HEK293 (cell line): ENCODE results near the gene GLRA1.

Experiments
- CTCF ChIA-PET: fragments of 350-600 bp; formaldehyde crosslinking; extraction: SDS; loops from one replicate; lab custom pipeline; 2021; ENCODE audit warnings: antibody characterized with exemption; lab: Yijun Ruan, JAX
- POLR2A ChIA-PET: fragments of 300-600 bp; formaldehyde crosslinking; extraction: SDS; loops from one replicate; lab custom pipeline; 2020; ENCODE audit warnings: antibody characterized with exemption, inconsistent platforms; lab: Yijun Ruan, JAX
- H3K27ac ChIP-seq: fragments of 200-500 bp; sonication (Bioruptor generic); 2 replicates; pipeline ENCODE4 v1.5.1; 2014; ENCODE audit warnings: low read depth, low read length, control low read depth, inconsistent platforms; ENCODE audit errors: extremely low read depth
- H3K36me3 ChIP-seq, 2 experiments: fragments of 200-500 bp in 1 of 2; sonication (Bioruptor generic) in 1 of 2; 1 replicate in 1 of 2; 2 replicates in 1 of 2; pipeline ENCODE4 v1.5.1; 2014 to 2017; ENCODE audit warnings: inconsistent platforms in 2 of 2, low read length in 2 of 2; ENCODE audit not compliant: control insufficient read depth in 2 of 2, insufficient read depth in 1 of 2
- H3K4me1 ChIP-seq: fragments of 200-500 bp; sonication (Bioruptor generic); 2 replicates; pipeline ENCODE4 v1.5.1; 2014; ENCODE audit warnings: mild to moderate bottlenecking, low read length, inconsistent platforms; ENCODE audit not compliant: control insufficient read depth, insufficient read depth
- H3K4me3 ChIP-seq: 2 replicates; pipeline ENCODE4 v1.5.1; 2011; ENCODE audit warnings: low read depth, mild to moderate bottlenecking, control low read depth, low read length, moderate library complexity
- H3K9me3 ChIP-seq: fragments of 200-500 bp; sonication (Bioruptor generic); 2 replicates; pipeline ENCODE4 v1.5.1; 2014; ENCODE audit warnings: low read depth, low read length, inconsistent platforms; ENCODE audit not compliant: control insufficient read depth, insufficient read depth
- KLF16 ChIP-seq: fragments of 450-650 bp; formaldehyde crosslinking; IDR thresholded peaks from 2 replicates; pipeline ENCODE4 v1.5.1; 2017; ENCODE audit warnings: missing biosample characterization, missing genetic modification characterization
- KLF8 ChIP-seq: fragments of 450-650 bp; formaldehyde crosslinking; IDR thresholded peaks from 2 replicates; pipeline ENCODE4 v1.5.1; 2016; ENCODE audit warnings: missing biosample characterization, missing genetic modification characterization
- SCRT1 ChIP-seq: fragments of 450-650 bp; formaldehyde crosslinking; IDR thresholded peaks from 2 replicates; pipeline ENCODE4 v1.5.1; 2016; ENCODE audit warnings: missing biosample characterization, missing genetic modification characterization, borderline replicate concordance
- TRIM28 ChIP-seq: IDR thresholded peaks from 2 replicates; pipeline ENCODE4 v1.6.1; 2011; ENCODE audit warnings: low read length, control low read depth, borderline replicate concordance
- ZBTB48 ChIP-seq: fragments of 450-650 bp; formaldehyde crosslinking; IDR thresholded peaks from 2 replicates; pipeline ENCODE4 v1.5.1; 2016; ENCODE audit warnings: missing biosample characterization, missing genetic modification characterization
- ZEB2 ChIP-seq: fragments of 450-650 bp; formaldehyde crosslinking; IDR thresholded peaks from 2 replicates; pipeline ENCODE4 v1.5.1; 2016; ENCODE audit warnings: missing biosample characterization, missing genetic modification characterization
- ZFP3 ChIP-seq: fragments of 450-650 bp; formaldehyde crosslinking; IDR thresholded peaks from 2 replicates; pipeline ENCODE4 v1.5.1; 2016; ENCODE audit warnings: low read depth, missing biosample characterization, missing genetic modification characterization
- ZNF138 ChIP-seq: fragments of 450-650 bp; formaldehyde crosslinking; IDR thresholded peaks from 2 replicates; pipeline ENCODE4 v1.5.1; 2016; ENCODE audit warnings: missing biosample characterization, missing genetic modification characterization, borderline replicate concordance
- ZNF157 ChIP-seq: fragments of 450-650 bp; formaldehyde crosslinking; IDR thresholded peaks from 2 replicates; pipeline ENCODE4 v1.5.1; 2016; ENCODE audit warnings: missing biosample characterization, missing genetic modification characterization
- ZNF169 ChIP-seq: fragments of 450-650 bp; formaldehyde crosslinking; IDR thresholded peaks from 2 replicates; pipeline ENCODE4 v1.5.1; 2016; ENCODE audit warnings: missing biosample characterization, missing genetic modification characterization
- ZNF175 ChIP-seq: fragments of 450-650 bp; formaldehyde crosslinking; IDR thresholded peaks from 2 replicates; pipeline ENCODE4 v1.5.1; 2016; ENCODE audit warnings: missing biosample characterization, missing genetic modification characterization
- ZNF311 ChIP-seq: fragments of 450-650 bp; formaldehyde crosslinking; IDR thresholded peaks from 2 replicates; pipeline ENCODE4 v1.5.1; 2017; ENCODE audit warnings: missing biosample characterization, missing genetic modification characterization, borderline replicate concordance
- ZNF423 ChIP-seq: fragments of 450-650 bp; formaldehyde crosslinking; IDR thresholded peaks from 2 replicates; pipeline ENCODE4 v1.5.1; 2016; ENCODE audit warnings: missing biosample characterization, missing genetic modification characterization
- ZNF473 ChIP-seq: fragments of 450-650 bp; formaldehyde crosslinking; IDR thresholded peaks from 2 replicates; pipeline ENCODE4 v1.5.1; 2017; ENCODE audit warnings: missing biosample characterization, missing genetic modification characterization
- ZNF510 ChIP-seq: fragments of 450-650 bp; formaldehyde crosslinking; IDR thresholded peaks from 2 replicates; pipeline ENCODE4 v1.5.1; 2018; ENCODE audit warnings: mild to moderate bottlenecking, missing genetic modification characterization, missing biosample characterization; ENCODE audit not compliant: insufficient replicate concordance
- ZNF530 ChIP-seq: fragments of 450-650 bp; formaldehyde crosslinking; IDR thresholded peaks from 2 replicates; pipeline ENCODE4 v1.5.1; 2016; ENCODE audit warnings: low read depth, missing biosample characterization, missing genetic modification characterization
- ZNF544 ChIP-seq: fragments of 450-650 bp; formaldehyde crosslinking; IDR thresholded peaks from 2 replicates; pipeline ENCODE4 v1.5.0; 2017; ENCODE audit warnings: missing biosample characterization, missing genetic modification characterization
- ZNF555 ChIP-seq: fragments of 450-650 bp; formaldehyde crosslinking; conservative IDR thresholded peaks from 2 replicates; pipeline ENCODE4 v1.5.1; 2017; ENCODE audit warnings: missing biosample characterization, mild to moderate bottlenecking, missing genetic modification characterization, inconsistent platforms
- ZNF561 ChIP-seq: fragments of 450-650 bp; IDR thresholded peaks from 2 replicates; pipeline ENCODE4 v1.5.1; 2018; ENCODE audit warnings: missing biosample characterization, missing genetic modification characterization, borderline replicate concordance
- ZNF571 ChIP-seq: fragments of 450-650 bp; formaldehyde crosslinking; IDR thresholded peaks from 2 replicates; pipeline ENCODE4 v1.5.0; 2017; ENCODE audit warnings: missing biosample characterization, missing genetic modification characterization
- ZNF707 ChIP-seq: fragments of 450-650 bp; formaldehyde crosslinking; IDR thresholded peaks from 2 replicates; pipeline ENCODE4 v1.5.1; 2016; ENCODE audit warnings: missing biosample characterization, missing genetic modification characterization
- ZNF785 ChIP-seq: fragments of 450-650 bp; formaldehyde crosslinking; IDR thresholded peaks from 2 replicates; pipeline ENCODE4 v1.5.1; 2016; ENCODE audit warnings: missing biosample characterization, missing genetic modification characterization
- TF ChIP-seq, protein P1 (sequence below): fragments of 450-650 bp; formaldehyde crosslinking; IDR thresholded peaks from 2 replicates; pipeline ENCODE4 v1.5.1; 2016; ENCODE audit warnings: missing biosample characterization, missing genetic modification characterization, borderline replicate concordance

Gene GLRA1

DNA sequence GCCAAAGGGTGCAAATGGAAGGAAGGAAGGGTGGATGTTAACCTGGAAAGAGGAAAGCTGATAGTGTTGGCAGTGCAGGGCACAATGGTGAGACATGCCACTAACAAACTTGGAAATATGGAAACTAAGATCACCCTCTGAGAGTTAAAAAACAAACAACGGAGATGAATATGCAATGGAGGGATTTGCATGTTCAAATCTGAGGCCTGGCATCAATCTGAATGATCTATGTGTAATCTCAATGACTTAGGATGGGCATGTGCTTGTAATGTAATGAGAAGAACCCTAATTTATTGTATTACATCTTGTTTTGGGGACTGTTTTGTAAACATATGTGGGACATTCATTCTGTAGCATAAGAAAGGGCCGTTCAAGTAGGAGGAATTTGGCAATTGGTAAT, 54.4 kb downstream of the GLRA1 start (continued):
- no peak for TF ChIP-seq ZNF530 (tag by site-specific recombination)
- TF ChIP-seq, protein P1, sequence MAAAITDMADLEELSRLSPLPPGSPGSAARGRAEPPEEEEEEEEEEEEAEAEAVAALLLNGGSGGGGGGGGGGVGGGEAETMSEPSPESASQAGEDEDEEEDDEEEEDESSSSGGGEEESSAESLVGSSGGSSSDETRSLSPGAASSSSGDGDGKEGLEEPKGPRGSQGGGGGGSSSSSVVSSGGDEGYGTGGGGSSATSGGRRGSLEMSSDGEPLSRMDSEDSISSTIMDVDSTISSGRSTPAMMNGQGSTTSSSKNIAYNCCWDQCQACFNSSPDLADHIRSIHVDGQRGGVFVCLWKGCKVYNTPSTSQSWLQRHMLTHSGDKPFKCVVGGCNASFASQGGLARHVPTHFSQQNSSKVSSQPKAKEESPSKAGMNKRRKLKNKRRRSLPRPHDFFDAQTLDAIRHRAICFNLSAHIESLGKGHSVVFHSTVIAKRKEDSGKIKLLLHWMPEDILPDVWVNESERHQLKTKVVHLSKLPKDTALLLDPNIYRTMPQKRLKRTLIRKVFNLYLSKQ, result no peak
- no peak for TF ChIP-seq ZFP3
- no peak for TF ChIP-seq ZNF785 (tag by site-specific recombination)
- no peak for TF ChIP-seq ZNF169 (tag by site-specific recombination)
- no peak for TF ChIP-seq ZNF555 (tag by site-specific recombination)

DNA sequence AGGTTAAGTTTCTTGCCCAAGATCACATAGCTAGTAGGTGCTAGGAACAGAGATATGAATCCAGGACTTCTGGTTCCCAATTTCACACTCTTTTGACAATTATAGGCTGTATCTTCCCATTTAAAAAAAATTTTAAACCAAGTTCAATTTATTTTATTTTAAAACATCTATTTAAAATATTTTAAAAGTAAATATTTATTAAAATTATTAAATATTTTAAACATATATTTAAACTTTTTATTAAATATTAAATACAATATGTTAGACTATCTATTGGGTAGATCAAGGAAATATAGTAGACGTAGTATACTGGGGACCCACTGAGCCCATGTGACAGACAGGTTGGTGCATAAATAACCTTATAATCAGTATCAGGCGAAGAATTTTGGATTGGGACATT, 54.8 kb downstream of the GLRA1 start:
- Histone ChIP-seq H3K36me3 (no peaks in the 10 kb centered on the region), H3K9me3 (no peaks in the 10 kb centered on the region), H3K4me3 (no peak overlapping the region), H3K27ac (no peak overlapping the region), H3K4me1 (no peaks in the 10 kb centered on the region)
- CTCF ChIA-PET, result no interaction called here
- POLR2A ChIA-PET, result no interaction called here
- no peak for TF ChIP-seq ZNF311 (tag by site-specific recombination)
- TF ChIP-seq ZNF138, result no peak
- TF ChIP-seq ZNF423 (tag by site-specific recombination), result no peak
- no peak for TF ChIP-seq ZNF707
- TF ChIP-seq KLF8, result no peak
- no peak for TF ChIP-seq TRIM28
- no peak for TF ChIP-seq ZNF175 (tag by site-specific recombination)
- no peak for TF ChIP-seq ZEB2 (tag by site-specific recombination)
- TF ChIP-seq ZNF571 (tag by site-specific recombination), result no peak
- no peak for TF ChIP-seq ZNF473 (tag by site-specific recombination)

DNA sequence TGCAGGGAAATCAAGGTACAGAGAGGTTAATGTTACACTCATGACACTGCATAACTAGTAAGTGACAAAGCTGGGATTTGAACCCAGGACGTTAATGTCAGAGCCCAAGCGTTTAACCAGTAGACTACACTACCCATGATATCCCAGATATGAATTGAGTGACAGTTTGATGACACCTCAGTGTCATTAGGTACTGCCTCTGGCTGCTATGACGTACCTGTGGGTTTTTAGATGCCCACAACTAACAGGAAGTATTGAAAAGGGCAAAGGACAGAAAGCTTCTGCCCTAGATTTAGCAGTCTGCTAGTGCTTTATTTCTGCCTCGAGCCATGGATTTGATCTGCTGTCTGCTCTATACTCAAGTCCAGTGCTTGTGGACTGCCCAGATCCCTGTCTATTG, 56.2 kb downstream of the GLRA1 start:
- H3K4me1 ChIP-seq, result peaks cover 8% of the 10 kb centered on the region
- no peak overlapping the region for H3K27ac ChIP-seq

GRCh38 chr5:151864061-151864748, 60.4 kb downstream of the GLRA1 start:
- no peak overlapping the region for H3K27ac ChIP-seq
- no peaks in the 10 kb centered on the region for H3K36me3 ChIP-seq
- peaks cover 11% of the 10 kb centered on the region for H3K4me1 ChIP-seq
- CTCF ChIA-PET, result interaction anchor here (1.0 kb wide), 2 partner anchors 39 to 279 kb away, joined by 3 read pairs; no protein-coding TSS in a partner anchor
- no peak for TF ChIP-seq ZNF510 (tag by site-specific recombination)
- TF ChIP-seq SCRT1 (tag by site-specific recombination), result no peak
- no peak for TF ChIP-seq ZBTB48 (tag by site-specific recombination)
- H3K4me3 ChIP-seq, result no peak overlapping the region
- POLR2A ChIA-PET, result no interaction called here
- no peaks in the 10 kb centered on the region for H3K9me3 ChIP-seq

More for the DNA sequence above, 56.2 kb downstream of the GLRA1 start:
- POLR2A ChIA-PET, result no interaction called here
- CTCF ChIA-PET, result no interaction called here
- TF ChIP-seq ZNF157 (tag by site-specific recombination) (no peak), KLF16 (tag by site-specific recombination) (no peak), ZNF561 (no peak), ZNF544 (tag by site-specific recombination) (no peak)
- H3K9me3 ChIP-seq, result no peaks in the 10 kb centered on the region
- H3K36me3 ChIP-seq, result no peaks in the 10 kb centered on the region
- H3K4me3 ChIP-seq, result no peak overlapping the region
